SKM-1 (cell line): ENCODE results near the gene ENDOV.

Experiments
- DNase-seq: peaks from one replicate; lab custom pipeline; 2025; ENCODE audit not compliant: unreplicated experiment; lab: John Stamatoyannopoulos, UW

Gene ENDOV

GRCh38 chr17:80430446-80431245 is 15.7 kb downstream of the ENDOV start:
- DNase-seq: no peak

- DNase-seq: no peak
Observed at GRCh38 chr17:80431246-80432195, 16.6 kb downstream of the ENDOV start.

GRCh38 chr17:80432350-80432955 is 17.5 kb downstream of the ENDOV start:
- DNase-seq: no peak

DNA sequence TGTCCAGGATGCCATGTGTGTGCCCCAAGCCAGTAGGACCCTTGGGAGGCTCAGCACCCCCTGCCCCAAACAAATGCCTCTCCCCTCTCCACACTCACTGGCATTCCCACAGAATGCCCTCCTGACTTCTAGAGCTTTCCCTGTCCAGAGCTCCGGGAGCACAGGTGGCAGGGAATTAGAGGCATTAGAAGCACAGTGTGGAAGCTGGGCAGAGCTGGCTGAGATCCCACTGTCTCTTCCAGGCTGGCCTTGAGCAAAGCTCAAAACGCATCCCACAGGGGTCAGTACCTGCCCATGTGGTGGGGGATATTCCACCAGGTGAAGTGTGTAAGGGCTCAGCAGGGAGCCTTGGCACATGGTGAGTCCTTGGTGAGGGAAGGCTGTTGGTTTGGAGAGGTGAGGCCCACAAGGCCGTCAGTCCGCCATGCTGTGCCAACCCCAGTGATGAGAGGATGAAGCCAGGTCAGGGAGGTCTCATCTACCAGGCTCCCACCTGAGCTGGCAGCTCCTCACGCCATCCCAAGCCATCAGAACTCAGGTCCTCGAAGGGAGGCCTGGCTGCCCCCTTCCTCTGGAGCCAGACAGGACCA is 18.1 kb downstream of the ENDOV start:
- no peak for DNase-seq

- no peak for DNase-seq
Observed at GRCh38 chr17:80433916-80434666, 19.1 kb downstream of the ENDOV start.

- DNase-seq: no peak
Observed at GRCh38 chr17:80437532-80437931, 22.6 kb downstream of the ENDOV start.

DNA sequence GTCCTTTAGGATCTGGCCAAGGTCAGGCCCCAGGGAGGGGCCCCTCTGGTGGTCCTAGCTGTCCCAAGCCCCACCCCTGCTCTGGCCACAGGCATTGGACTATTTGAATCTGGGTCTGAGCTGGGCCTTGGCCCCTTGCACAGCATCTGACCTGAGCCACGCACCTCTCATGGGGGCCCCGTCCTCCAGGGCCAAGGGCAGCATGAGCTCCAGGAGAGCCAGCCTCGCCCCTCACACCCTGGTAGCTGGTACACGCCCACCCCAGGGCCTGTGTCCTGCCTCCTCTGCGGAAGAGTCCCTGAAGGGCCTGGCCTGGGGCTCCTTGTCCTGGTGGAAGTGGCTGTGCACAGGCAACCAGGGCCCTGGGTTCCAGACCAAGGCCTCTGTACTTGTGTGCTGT is 23.8 kb downstream of the ENDOV start:
- no peak for DNase-seq

DNA sequence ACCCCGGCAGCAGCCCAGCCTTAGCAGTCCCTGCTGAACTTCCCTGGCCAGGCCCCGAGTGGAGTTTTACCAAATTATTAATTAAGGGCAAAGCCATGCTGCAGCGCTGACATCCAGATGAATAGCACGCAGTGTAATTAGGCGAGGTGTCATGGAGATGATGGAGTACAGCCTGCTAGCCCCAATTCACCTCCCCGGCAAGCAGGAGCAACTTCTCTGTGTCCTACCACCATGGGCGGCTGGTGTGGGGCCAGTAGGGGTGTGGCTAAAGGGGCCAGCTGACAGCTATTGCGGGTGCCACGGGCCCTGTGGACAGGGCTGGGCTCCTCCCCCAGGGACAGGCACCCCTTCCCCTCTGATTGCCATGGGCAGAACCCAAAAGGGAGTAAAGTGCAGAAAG is 24.5 kb downstream of the ENDOV start:
- DNase-seq: no peak

- DNase-seq: no peak
Observed at GRCh38 chr17:80441133-80441578, 26.2 kb downstream of the ENDOV start.

DNA sequence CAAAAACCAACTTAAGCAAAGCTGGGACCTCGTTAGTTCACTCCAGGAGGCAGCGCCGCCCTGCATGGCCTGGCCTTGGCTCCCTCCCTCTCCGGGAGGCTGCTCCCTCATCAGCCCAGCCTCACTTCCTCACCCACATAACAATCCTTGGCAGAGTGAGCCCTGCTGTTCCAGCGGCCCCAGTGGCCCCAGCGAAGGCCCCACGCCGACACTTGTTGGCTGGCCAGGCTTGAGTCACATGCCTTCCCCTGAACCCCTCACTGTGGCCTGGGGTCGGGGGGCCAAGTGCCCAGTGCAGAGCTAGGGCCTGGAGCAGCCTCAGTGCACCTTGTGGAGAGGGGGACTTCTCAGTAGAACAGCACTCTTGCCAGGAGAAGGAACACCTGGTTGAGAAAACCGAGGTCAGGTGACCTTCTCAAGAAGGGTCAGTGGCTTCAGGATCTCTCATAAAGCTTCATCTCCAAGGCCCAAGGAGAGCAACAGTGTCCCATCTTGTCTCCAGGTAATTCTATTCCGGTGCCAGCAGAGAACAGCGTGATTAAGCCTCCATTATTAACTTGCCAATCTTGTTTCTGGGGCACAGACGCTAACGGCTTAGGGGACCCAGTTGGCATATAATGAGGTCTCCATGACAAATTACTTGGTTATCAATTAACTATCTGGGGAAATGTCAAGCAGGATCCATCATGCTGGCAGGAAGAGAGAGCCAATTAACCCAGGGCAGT is 26.8 kb downstream of the ENDOV start:
- no peak for DNase-seq

DNA sequence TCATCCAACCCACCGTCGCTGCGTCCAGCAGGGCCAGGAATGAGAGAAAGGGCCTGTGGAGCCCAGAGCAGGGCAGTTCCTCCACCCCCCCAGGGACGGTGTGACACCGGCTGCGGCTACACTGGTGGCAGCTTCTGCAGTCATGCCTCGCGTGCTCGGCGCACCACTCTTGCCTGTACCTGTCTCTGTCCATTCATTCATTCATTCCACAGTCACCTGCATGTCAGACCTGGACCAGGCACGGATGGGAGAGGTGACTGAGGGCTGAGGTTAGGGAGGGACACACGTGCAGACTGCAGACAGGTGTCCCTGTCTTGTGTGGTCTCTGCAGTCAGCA is 27.3 kb downstream of the ENDOV start:
- DNase-seq: no peak

DNA sequence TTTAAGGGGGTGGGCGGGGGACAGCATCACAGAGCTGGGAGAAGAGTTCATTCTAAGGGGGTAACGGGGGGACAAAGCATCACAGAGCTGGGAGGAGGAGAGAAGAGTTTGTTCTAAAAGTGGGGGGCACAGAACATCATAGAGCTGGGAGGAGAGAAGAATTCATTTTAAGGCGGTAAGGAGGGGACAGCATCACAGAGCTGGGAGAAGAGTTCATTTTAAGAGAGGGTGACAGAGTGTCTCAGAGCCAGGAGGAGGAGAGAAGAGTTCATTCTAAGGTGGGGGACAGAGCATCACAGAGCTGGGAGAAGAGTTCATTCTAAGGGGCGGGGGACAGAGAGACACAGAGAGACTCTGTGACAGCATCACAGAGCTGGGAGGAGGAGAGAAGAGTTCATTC is 27.8 kb downstream of the ENDOV start:
- no peak for DNase-seq

DNA sequence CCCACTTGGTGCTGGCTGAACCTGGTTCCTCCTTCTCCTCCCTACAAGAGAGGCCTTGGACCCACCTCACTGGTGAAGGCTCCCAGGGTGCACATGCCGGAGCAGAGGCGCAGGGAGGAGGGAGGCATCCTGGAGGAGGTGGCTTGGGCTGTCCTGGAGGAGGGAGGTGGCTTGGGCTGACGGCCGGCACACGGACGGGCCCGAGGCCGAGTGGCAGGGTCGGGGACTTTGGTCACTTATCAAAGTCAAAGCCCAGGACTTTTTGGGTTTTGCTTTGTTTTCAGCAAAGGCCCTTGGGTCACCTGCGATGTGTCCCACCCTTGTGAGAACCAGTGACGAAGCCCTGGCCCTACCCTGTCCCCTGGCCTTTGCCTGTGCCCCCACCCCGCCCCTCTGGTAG is 28.5 kb downstream of the ENDOV start:
- no peak for DNase-seq

DNA sequence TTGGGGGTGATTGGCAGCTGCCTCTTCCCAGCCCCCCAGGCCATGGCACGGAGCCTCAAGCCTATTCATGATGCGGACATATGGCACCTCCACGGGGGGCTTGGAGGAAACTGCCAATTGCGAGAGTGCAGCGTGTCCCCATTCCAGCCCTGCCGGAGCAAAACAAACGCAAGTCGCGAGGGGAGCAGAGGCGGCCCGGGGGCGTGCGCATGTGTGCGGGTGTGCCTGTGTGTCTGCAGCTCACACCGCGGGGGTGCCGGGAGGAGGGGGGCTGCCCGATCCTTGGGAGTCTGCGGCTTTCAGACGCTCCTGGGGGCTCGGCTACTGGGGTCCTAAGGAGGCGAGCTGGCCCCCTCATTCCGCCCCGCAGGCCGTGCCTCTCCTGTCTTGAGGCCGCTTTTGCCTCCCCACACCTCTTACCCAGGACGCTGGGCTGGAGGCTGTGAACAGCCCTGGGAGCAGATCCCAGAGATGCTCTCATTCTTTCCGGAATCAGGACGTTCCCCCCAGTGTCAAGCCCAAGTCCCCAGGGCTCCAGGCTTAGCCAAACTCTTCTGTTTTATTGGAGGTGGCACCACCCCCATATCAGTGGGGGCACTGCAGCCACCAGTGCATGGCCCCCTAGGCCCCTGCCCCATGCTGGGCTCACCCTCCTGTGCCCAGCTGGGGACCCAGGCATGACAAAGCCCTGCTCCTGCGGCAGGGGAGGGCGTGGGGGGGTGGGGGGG is 29.1 kb downstream of the ENDOV start:
- no peak for DNase-seq

GRCh38 chr17:80444644-80444979 is 29.6 kb downstream of the ENDOV start:
- DNase-seq: no peak

GRCh38 chr17:80445007-80445725 is 30.2 kb downstream of the ENDOV start:
- no peak for DNase-seq

DNA sequence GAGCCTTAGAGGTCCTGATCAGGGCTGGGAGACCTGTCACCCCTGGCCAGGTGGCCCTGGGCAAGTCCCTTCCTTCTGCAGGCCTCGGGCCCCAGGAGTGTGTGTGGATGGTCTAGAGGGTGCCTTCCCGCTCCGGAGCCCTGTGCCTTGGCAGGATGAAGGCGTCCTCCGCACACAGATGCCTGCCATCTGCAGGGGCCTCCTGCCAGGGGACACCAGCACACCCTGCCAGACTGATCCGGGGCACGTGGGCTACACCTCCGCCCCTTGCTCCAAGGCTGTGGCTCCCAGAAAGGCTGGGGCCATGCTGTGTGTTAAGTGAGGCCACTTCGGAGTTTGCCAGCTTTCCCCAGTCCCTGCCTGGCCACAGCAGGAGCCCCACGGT is 30.8 kb downstream of the ENDOV start:
- no peak for DNase-seq

- DNase-seq: no peak
Observed at GRCh38 chr17:80446645-80447405, 31.9 kb downstream of the ENDOV start.
